ENCODE measurements around the gene RTTN. TPM values are rescaled to one million over a fixed set of nuclear protein-coding genes. Genes with fewer than 3 reads are reported as not detected.
"Not testable (repeated sequence)": the region's sequence is repeated elsewhere in the genome, so short reads cannot be mapped to it uniquely, and the experiment has no call there.

Gene RTTN
- polyA plus RNA-seq, 1 donor (not counting 4 experiments of a cell fraction or from before 2014, with no cell fraction given) = 77.3 TPM

GRCh38 chr18:70110678-70111077 lies 94.8 kb downstream of the RTTN start:
- DNase-seq (ENCODE audit: low read depth, low spot score) (no peak), FAIRE-seq (no peak)
- Histone ChIP-seq H3K9me3 (ENCODE audit: control insufficient read depth, low read depth, low read length) (no peaks in the 10 kb centered on the region), H3K27ac (ENCODE audit: control insufficient read depth, insufficient read depth, low read length) (no peak overlapping the region), H4K20me1 (ENCODE audit: control insufficient read depth, extremely low read depth, insufficient read depth, low read length) (no peaks in the 10 kb centered on the region), H3K79me2 (ENCODE audit: control insufficient read depth, insufficient read depth, low read length) (no peaks in the 10 kb centered on the region), H2AFZ (ENCODE audit: control insufficient read depth, low read length) (no peak overlapping the region), H3K36me3 (ENCODE audit: control insufficient read depth in 2 of 2, extremely low read depth in 1 of 2, insufficient read depth in 2 of 2, low read length in 2 of 2) (no peaks in the 10 kb centered on the region), H3K9ac (ENCODE audit: control insufficient read depth, extremely low read depth, insufficient read depth, low read length) (no peak overlapping the region), H3K4me3 (ENCODE audit: control insufficient read depth in 2 of 3, extremely low read depth in 1 of 3, insufficient read depth in 2 of 3, low read depth in 1 of 3, low read length in 3 of 3) (no peak overlapping the region), H3K9me1 (ENCODE audit: control insufficient read depth, extremely low read depth, insufficient read depth, low read length) (no peaks in the 10 kb centered on the region), H3K4me1 (ENCODE audit: control insufficient read depth, extremely low read depth, insufficient read depth, low read length) (no peaks in the 10 kb centered on the region), H3K4me2 (ENCODE audit: control insufficient read depth, extremely low read depth, insufficient read depth, low read depth, low read length) (no peak overlapping the region), H3K27me3 (ENCODE audit: control insufficient read depth, extremely low read depth, insufficient read depth, low read length) (no peaks in the 10 kb centered on the region)
- dilution Hi-C loops (cut with MboI; ENCODE audit: extremely low pct_ligation_motif_present, low sequenced_read_pairs) = no loop called here
- TF ChIP-seq CTCF (optimal IDR thresholded peaks at IDR 0.05 in 1 of 3, IDR thresholded peaks at IDR 0.05 in 1 of 3, conservative IDR thresholded peaks at IDR 0.05 in 1 of 3; ENCODE audit: extremely low read depth in 1 of 3, insufficient read depth in 2 of 3, low read length in 3 of 3) (no peak), EZH2 (IDR thresholded peaks at IDR 0.05; ENCODE audit: low read length) (no peak)

- no peak overlapping the region for H3K4me3 ChIP-seq (ENCODE audit: control insufficient read depth in 2 of 3, extremely low read depth in 1 of 3, insufficient read depth in 2 of 3, low read depth in 1 of 3, low read length in 3 of 3)
- H3K27ac ChIP-seq (ENCODE audit: control insufficient read depth, insufficient read depth, low read length) = no peak overlapping the region
- H3K36me3 ChIP-seq (ENCODE audit: control insufficient read depth in 2 of 2, extremely low read depth in 1 of 2, insufficient read depth in 2 of 2, low read length in 2 of 2) = peaks cover 0 to 2% of the 10 kb centered on the region in 2 experiments
- H2AFZ ChIP-seq (ENCODE audit: control insufficient read depth, low read length) = no peak overlapping the region
- no peak overlapping the region for H3K4me2 ChIP-seq (ENCODE audit: control insufficient read depth, extremely low read depth, insufficient read depth, low read depth, low read length)
- no peak for TF ChIP-seq CTCF (optimal IDR thresholded peaks at IDR 0.05 in 1 of 3, IDR thresholded peaks at IDR 0.05 in 1 of 3, conservative IDR thresholded peaks at IDR 0.05 in 1 of 3; ENCODE audit: extremely low read depth in 1 of 3, insufficient read depth in 2 of 3, low read length in 3 of 3)
- no peak for TF ChIP-seq EZH2 (IDR thresholded peaks at IDR 0.05; ENCODE audit: low read length)
- H3K4me1 ChIP-seq (ENCODE audit: control insufficient read depth, extremely low read depth, insufficient read depth, low read length) = no peaks in the 10 kb centered on the region
- H4K20me1 ChIP-seq (ENCODE audit: control insufficient read depth, extremely low read depth, insufficient read depth, low read length) = no peaks in the 10 kb centered on the region
- H3K9me1 ChIP-seq (ENCODE audit: control insufficient read depth, extremely low read depth, insufficient read depth, low read length) = no peaks in the 10 kb centered on the region
- no peak overlapping the region for H3K9ac ChIP-seq (ENCODE audit: control insufficient read depth, extremely low read depth, insufficient read depth, low read length)
- FAIRE-seq = no peak
- no peaks in the 10 kb centered on the region for H3K9me3 ChIP-seq (ENCODE audit: control insufficient read depth, low read depth, low read length)
- dilution Hi-C loops (cut with MboI; ENCODE audit: extremely low pct_ligation_motif_present, low sequenced_read_pairs) = no loop called here
- no peaks in the 10 kb centered on the region for H3K79me2 ChIP-seq (ENCODE audit: control insufficient read depth, insufficient read depth, low read length)
- DNase-seq (ENCODE audit: low read depth, low spot score) = no peak
- H3K27me3 ChIP-seq (ENCODE audit: control insufficient read depth, extremely low read depth, insufficient read depth, low read length) = no peaks in the 10 kb centered on the region
These were observed 98.4 kb downstream of the RTTN start for GRCh38 chr18:70107091-70107490.

- H4K20me1 ChIP-seq (ENCODE audit: control insufficient read depth, extremely low read depth, insufficient read depth, low read length); H3K4me3 ChIP-seq (ENCODE audit: control insufficient read depth in 2 of 3, extremely low read depth in 1 of 3, insufficient read depth in 2 of 3, low read depth in 1 of 3, low read length in 3 of 3); H3K79me2 ChIP-seq (ENCODE audit: control insufficient read depth, insufficient read depth, low read length); H3K9me1 ChIP-seq (ENCODE audit: control insufficient read depth, extremely low read depth, insufficient read depth, low read length); DNase-seq (ENCODE audit: low read depth, low spot score); H3K9ac ChIP-seq (ENCODE audit: control insufficient read depth, extremely low read depth, insufficient read depth, low read length); H2AFZ ChIP-seq (ENCODE audit: control insufficient read depth, low read length); H3K4me2 ChIP-seq (ENCODE audit: control insufficient read depth, extremely low read depth, insufficient read depth, low read depth, low read length); H3K9me3 ChIP-seq (ENCODE audit: control insufficient read depth, low read depth, low read length); dilution Hi-C loops (cut with MboI; ENCODE audit: extremely low pct_ligation_motif_present, low sequenced_read_pairs); H3K27me3 ChIP-seq (ENCODE audit: control insufficient read depth, extremely low read depth, insufficient read depth, low read length); H3K27ac ChIP-seq (ENCODE audit: control insufficient read depth, insufficient read depth, low read length); FAIRE-seq; H3K4me1 ChIP-seq (ENCODE audit: control insufficient read depth, extremely low read depth, insufficient read depth, low read length); H3K36me3 ChIP-seq (ENCODE audit: control insufficient read depth in 2 of 2, extremely low read depth in 1 of 2, insufficient read depth in 2 of 2, low read length in 2 of 2): not testable (repeated sequence)
These were observed 102.6 kb downstream of the RTTN start for GRCh38 chr18:70102854-70103253.

All from keratinocyte (primary cell).